ENCODE data around the gene TMEM132D.

DNA sequence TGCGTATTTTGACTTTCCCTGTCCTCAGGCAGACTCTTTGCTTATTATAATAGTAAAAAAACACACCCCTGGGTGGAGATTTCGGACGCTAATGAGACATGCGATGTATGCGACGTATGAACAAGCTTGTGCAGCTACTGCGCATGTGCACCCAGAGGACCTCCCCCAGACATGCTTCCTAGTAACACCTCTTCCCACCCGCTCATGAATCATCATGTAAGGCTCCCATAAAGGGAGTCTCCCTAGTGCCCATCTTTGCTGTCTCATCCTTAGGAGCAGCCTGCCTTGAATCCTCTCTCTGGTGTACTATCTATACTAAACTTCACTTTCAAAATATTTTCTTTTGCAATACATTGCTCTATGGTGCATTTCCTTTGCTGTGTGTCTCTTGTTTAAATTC lies 210.1 kb downstream of the TMEM132D start:
- TF ChIP-seq, protein P1, sequence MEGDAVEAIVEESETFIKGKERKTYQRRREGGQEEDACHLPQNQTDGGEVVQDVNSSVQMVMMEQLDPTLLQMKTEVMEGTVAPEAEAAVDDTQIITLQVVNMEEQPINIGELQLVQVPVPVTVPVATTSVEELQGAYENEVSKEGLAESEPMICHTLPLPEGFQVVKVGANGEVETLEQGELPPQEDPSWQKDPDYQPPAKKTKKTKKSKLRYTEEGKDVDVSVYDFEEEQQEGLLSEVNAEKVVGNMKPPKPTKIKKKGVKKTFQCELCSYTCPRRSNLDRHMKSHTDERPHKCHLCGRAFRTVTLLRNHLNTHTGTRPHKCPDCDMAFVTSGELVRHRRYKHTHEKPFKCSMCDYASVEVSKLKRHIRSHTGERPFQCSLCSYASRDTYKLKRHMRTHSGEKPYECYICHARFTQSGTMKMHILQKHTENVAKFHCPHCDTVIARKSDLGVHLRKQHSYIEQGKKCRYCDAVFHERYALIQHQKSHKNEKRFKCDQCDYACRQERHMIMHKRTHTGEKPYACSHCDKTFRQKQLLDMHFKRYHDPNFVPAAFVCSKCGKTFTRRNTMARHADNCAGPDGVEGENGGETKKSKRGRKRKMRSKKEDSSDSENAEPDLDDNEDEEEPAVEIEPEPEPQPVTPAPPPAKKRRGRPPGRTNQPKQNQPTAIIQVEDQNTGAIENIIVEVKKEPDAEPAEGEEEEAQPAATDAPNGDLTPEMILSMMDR (IDR thresholded peaks at IDR 0.05; ENCODE audit: low read length) = no peak
- no peak for TF ChIP-seq EZH2 (IDR thresholded peaks at IDR 0.05; ENCODE audit: borderline replicate concordance, low read length)
